K562 (cell line): ENCODE results near the gene MAN1B1. TPM values are rescaled to one million over a fixed set of nuclear protein-coding genes. Genes with fewer than 3 reads are reported as not detected.

Source experiments
- ATAC-seq: fragments of 200-7000 bp; cut with Tn5 transposase; 3 replicates; pipeline ENCODE4 v1.9.1; 2020; ENCODE audit warnings: moderate library complexity
- BruUV-seq: library from RNA; stranded (reverse); fragments of 400-500 nt; replicated peaks from 2 replicates; lab custom pipeline; 2021; lab: Mats Ljungman, UMichigan
- CTCF ChIA-PET: fragments of 300-600 bp; formaldehyde crosslinking; extraction: SDS; loops from one replicate; lab custom pipeline; 2021; ENCODE audit warnings: low intra/inter-chr PET ratio; lab: Yijun Ruan, JAX
- POLR2A ChIA-PET: fragments of 300-600, 350-650 bp; sonication (Branson Sonifier 250); formaldehyde crosslinking; extraction: SDS; loops from one replicate; lab custom pipeline; 2021; ENCODE audit warnings: antibody characterized with exemption, inconsistent platforms; lab: Yijun Ruan, JAX
- DNase-seq, 4 experiments: peaks; one replicate each; pipeline versions ENCODE4 v3.0.0 to v3.0.0-alpha.2; 2011 to 2018; ENCODE audit warnings: low spot score in 3 of 4, mixed read lengths in 3 of 4; ENCODE audit errors: extremely low read depth in 1 of 4
- FAIRE-seq: peaks from 2 replicates; lab custom pipeline; 2011; peaks lifted over from hg19 to GRCh38; lab: Jason Lieb, UNC
- H2AFZ ChIP-seq: 2 replicates; pipeline ENCODE4 v1.6.0; 2011; ENCODE audit warnings: low read depth, low read length, control low read depth, inconsistent platforms
- H3K27ac ChIP-seq: fragments of 200-600 bp; 3 replicates; pipeline ENCODE4 v1.8.0; 2011; ENCODE audit warnings: low read depth, mild to moderate bottlenecking, control low read depth, inconsistent platforms, low read length, moderate library complexity, mixed read lengths; ENCODE audit errors: extremely low read depth
- H3K27me3 ChIP-seq, 2 experiments: fragments of 300-600 bp in 1 of 2; 2 replicates in 1 of 2; 3 replicates in 1 of 2; pipeline versions ENCODE4 v1.6.0 to v1.8.0; 2011; ENCODE audit warnings: inconsistent platforms in 2 of 2, low read length in 2 of 2, mild to moderate bottlenecking in 1 of 2, mixed read lengths in 1 of 2, moderate library complexity in 1 of 2; ENCODE audit not compliant: control insufficient read depth in 2 of 2, insufficient read depth in 2 of 2
- H3K36me3 ChIP-seq: fragments of 300-600 bp; 3 replicates; pipeline ENCODE4 v1.8.0; 2011; ENCODE audit warnings: mild to moderate bottlenecking, low read length, inconsistent platforms; ENCODE audit not compliant: control insufficient read depth, insufficient read depth
- H3K4me1 ChIP-seq, 2 experiments: fragments of 200-600 bp in 1 of 2; replicated peaks in 1 of 2; 2 replicates in 1 of 2; 3 replicates in 1 of 2; pipeline versions ENCODE4 v1.5.1 to v1.8.0; 2011; ENCODE audit warnings: inconsistent platforms in 2 of 2, low read length in 2 of 2, mild to moderate bottlenecking in 1 of 2, mixed read lengths in 1 of 2, moderate library complexity in 1 of 2; ENCODE audit not compliant: control insufficient read depth in 2 of 2, insufficient read depth in 2 of 2
- H3K4me2 ChIP-seq: 2 replicates; pipeline ENCODE4 v1.6.1; 2011; ENCODE audit warnings: low read length, control low read depth, inconsistent platforms, mixed read lengths; ENCODE audit not compliant: insufficient read depth
- H3K4me3 ChIP-seq: fragments of 200-600 bp; sonication (generic), shearing (Covaris generic); 2 replicates; pipeline ENCODE4 v1.5.1; 2016; ENCODE audit warnings: control low read depth, inconsistent platforms
- H3K79me2 ChIP-seq: fragments of 200-600 bp; 3 replicates; pipeline ENCODE4 v1.8.0; 2011; ENCODE audit warnings: low read length, inconsistent platforms; ENCODE audit not compliant: control insufficient read depth, insufficient read depth
- H3K9ac ChIP-seq, 2 experiments: 2 replicates each; pipeline versions ENCODE4 v1.6.0 to v1.6.1; 2011; ENCODE audit warnings: low read depth in 2 of 2, low read length in 2 of 2, control low read depth in 1 of 2, inconsistent platforms in 1 of 2, mild to moderate bottlenecking in 1 of 2, mixed read lengths in 1 of 2; ENCODE audit not compliant: insufficient read depth in 1 of 2
- H3K9me1 ChIP-seq: one replicate; pipeline ENCODE4 v1.6.0; 2011; ENCODE audit warnings: inconsistent platforms, mild to moderate bottlenecking, low read length, moderate library complexity; ENCODE audit not compliant: control insufficient read depth, insufficient read depth
- H3K9me3 ChIP-seq: replicated peaks from 2 replicates; pipeline ENCODE4 v1.5.1; 2011; ENCODE audit warnings: low read depth, low read length, inconsistent platforms; ENCODE audit not compliant: control insufficient read depth, insufficient read depth
- H4K20me1 ChIP-seq: replicated peaks from 2 replicates; pipeline ENCODE4 v1.6.1; 2011; ENCODE audit warnings: low read length, inconsistent platforms, mixed read lengths; ENCODE audit not compliant: control insufficient read depth, insufficient read depth
- ELF2 ChIP-seq: fragments of 250-450 bp; sonication (Bioruptor Pico); IDR thresholded peaks from 2 replicates; pipeline ENCODE4 v1.5.0; 2021; ENCODE audit warnings: mild to moderate bottlenecking
- PYGO2 ChIP-seq: fragments of 450-650 bp; IDR thresholded peaks from 2 replicates; pipeline ENCODE4 v1.6.1; 2016; ENCODE audit warnings: mild to moderate bottlenecking, missing genetic modification characterization, moderate library complexity, missing compliant biosample characterization
- XRCC3 ChIP-seq: fragments of 450-650 bp; IDR thresholded peaks from 2 replicates; pipeline ENCODE4 v1.6.1; 2017; ENCODE audit warnings: mild to moderate bottlenecking, moderate library complexity
- ZNF695 ChIP-seq: fragments of 450-650 bp; formaldehyde crosslinking; IDR thresholded peaks from 2 replicates; pipeline ENCODE4 v1.4.0; 2020; ENCODE audit warnings: mild to moderate bottlenecking, moderate library complexity
- ZZZ3 ChIP-seq: fragments of 450-650 bp; IDR thresholded peaks from 2 replicates; pipeline ENCODE4 v1.6.1; 2016; ENCODE audit warnings: antibody characterized with exemption, mild to moderate bottlenecking, moderate library complexity
- WGBS: fragments of 100-300 bp; shearing (Covaris generic); methylation state at CpG from one replicate; pipeline ENCODE4 v1.1.6; 2016; ENCODE audit warnings: low coverage, mixed read lengths; ENCODE audit not compliant: insufficient coverage; ENCODE audit errors: missing lambda C conversion rate; 5-methylcytosine and 5-hydroxymethylcytosine counted together
- in situ Hi-C: fragments of 300-500 bp; cut with MboI; formaldehyde crosslinking; loops from 4 replicates; pipeline ENCODE4 v1.15.0; 2018; ENCODE audit warnings: inconsistent platforms, mixed read lengths
- intact Hi-C: fragments of 100-400 bp; cut with micrococcal nuclease; formaldehyde crosslinking; loops from 2 replicates; pipeline ENCODE4 v1.14.2; 2022
- polyA plus RNA-seq, 8 experiments: library from polyadenylated mRNA; depleted of rRNA in 4 of 8; stranded (reverse) in 5 of 8; unstranded in 3 of 8; fragments of >200 nt; fragmentation: Nextera tagmentation in 2 of 8; fragmentation: Illumina TruSeq in 1 of 8; extraction: Ambion mirVana in 2 of 8; extraction: Trizol in 1 of 8; gene quantifications; 2 replicates each; pipeline versions ENCODE4 v1.2.1 to v1.2.3, GENCODE V29; 2011 to 2014; ENCODE audit warnings: inconsistent platforms in 1 of 8, missing spikeins in 1 of 8
- total RNA-seq, 7 experiments: library from RNA; depleted of rRNA in 6 of 7; stranded (reverse); fragments of >200 nt in 6 of 7; fragmentation: Illumina TruSeq in 2 of 7; extraction: Trizol in 2 of 7; gene quantifications; 2 replicates each; pipeline versions ENCODE4 v1.2.1 to v1.2.3, GENCODE V29; 2011 to 2021; ENCODE audit warnings: low replicate concordance in 1 of 7
- TF ChIP-seq, protein P1 (sequence below), 3 experiments: IDR thresholded peaks in 2 of 3; conservative IDR thresholded peaks in 1 of 3; 2 replicates each; pipeline ENCODE4 v1.5.1; 2011 to 2012; ENCODE audit warnings: low read length in 3 of 3, mild to moderate bottlenecking in 3 of 3, control low read depth in 2 of 3, improper control_type of control experiment in 1 of 3, inconsistent platforms in 1 of 3, low read depth in 1 of 3, mixed read lengths in 1 of 3, moderate library complexity in 1 of 3; ENCODE audit not compliant: insufficient read depth in 2 of 3

The MAN1B1 gene
- total and polyA plus RNA-seq, 9 of the 15 experiments (the other 6 are each of a cell fraction or from before 2014, with no cell fraction given), result 0.55 to 36.6 (median 27.3) TPM

DNA sequence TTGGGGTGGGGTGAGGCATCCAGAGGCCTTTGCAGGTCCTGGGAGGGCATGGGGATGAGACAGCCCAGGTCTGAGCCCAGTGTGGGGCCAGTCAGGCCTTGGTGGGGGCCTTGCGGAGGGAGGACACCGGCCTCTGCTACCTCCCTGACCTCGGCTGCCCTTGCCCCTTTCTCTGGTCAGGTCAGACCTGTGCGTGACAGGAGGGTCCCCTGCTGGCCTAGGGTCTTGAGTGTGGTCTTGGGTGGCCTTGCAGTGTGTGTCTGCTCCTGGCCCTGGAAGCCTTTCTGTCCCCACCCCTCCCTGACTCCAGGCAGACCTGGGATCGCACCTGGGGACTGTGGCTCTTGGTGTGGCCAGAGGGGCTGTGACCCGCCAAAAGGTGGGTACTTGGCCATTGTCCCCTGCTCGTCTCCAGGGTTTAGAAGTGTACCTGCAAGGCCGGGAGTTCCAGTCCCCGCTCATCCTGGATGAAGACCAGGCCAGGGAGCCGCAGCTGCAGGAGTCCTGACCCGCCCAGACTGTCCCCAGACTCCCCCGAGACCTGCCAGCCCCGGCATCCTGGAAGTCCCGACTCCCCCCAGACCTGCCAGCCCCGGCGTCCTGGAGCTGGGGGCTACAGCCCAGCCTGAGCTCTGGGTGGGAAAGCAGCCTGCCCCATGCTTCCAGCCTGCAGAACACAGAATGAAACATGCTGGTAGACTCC lies 4.4 kb upstream of the MAN1B1 start:
- no peak for ATAC-seq
- H2AFZ ChIP-seq, result no peak overlapping the region
- no peak overlapping the region for H3K4me2 ChIP-seq

DNA sequence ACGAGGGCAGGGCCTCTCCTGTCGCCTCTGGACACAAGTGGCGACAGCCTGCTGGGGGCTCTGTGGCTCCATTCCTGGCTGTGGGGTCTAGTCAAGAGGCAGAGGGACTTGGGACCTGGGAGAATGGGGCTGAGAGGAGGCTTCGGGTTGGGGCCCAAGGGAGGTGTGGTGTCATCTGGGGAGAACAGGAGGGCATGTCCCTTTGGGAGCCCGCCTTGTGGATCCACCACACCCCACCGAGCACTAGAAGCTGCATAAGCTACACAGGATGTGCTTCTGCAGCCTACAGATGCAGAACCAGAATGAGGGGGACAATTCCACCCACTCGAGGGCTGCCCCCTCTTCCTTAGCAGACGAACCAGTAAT lies 3.9 kb upstream of the MAN1B1 start:
- peak overlapping the region; percentile 26 to 88; a peak in 3 of 4 replicates for H3K9ac ChIP-seq
- ChIA-PET POLR2A (interaction anchor here (0.9 to 2.6 kb wide), 4 partner anchors 13 to 158 kb away, joined by 3 to 14 read pairs (median 4); partner anchors contain the start of genes SAPCD2 and TUBB4B), CTCF (no interaction called here)
- H3K4me2 ChIP-seq, result no peak overlapping the region; the same call in 1 of the 2 replicates
- H2AFZ ChIP-seq, result no peak overlapping the region
- H3K9me1 ChIP-seq, result no peaks in the 10 kb centered on the region
- no peaks in the 10 kb centered on the region for H3K27me3 ChIP-seq
- TF ChIP-seq, protein P1, sequence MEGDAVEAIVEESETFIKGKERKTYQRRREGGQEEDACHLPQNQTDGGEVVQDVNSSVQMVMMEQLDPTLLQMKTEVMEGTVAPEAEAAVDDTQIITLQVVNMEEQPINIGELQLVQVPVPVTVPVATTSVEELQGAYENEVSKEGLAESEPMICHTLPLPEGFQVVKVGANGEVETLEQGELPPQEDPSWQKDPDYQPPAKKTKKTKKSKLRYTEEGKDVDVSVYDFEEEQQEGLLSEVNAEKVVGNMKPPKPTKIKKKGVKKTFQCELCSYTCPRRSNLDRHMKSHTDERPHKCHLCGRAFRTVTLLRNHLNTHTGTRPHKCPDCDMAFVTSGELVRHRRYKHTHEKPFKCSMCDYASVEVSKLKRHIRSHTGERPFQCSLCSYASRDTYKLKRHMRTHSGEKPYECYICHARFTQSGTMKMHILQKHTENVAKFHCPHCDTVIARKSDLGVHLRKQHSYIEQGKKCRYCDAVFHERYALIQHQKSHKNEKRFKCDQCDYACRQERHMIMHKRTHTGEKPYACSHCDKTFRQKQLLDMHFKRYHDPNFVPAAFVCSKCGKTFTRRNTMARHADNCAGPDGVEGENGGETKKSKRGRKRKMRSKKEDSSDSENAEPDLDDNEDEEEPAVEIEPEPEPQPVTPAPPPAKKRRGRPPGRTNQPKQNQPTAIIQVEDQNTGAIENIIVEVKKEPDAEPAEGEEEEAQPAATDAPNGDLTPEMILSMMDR (IDR thresholded peaks at IDR 0.05 in 2 of 3, conservative IDR thresholded peaks at IDR 0.05 in 1 of 3; ENCODE audit: insufficient read depth in 2 of 3, low read depth in 1 of 3, low read length in 3 of 3), result 0 out of 6 replicates have a peak, but pooled peaks of 1 of the 3 experiments have one; percentile 4
- TF ChIP-seq ELF2 (CRISPR knock-in tag), result no peak
- H3K27ac ChIP-seq, result peak overlapping the region; percentile 63; the same call in 1 of the 3 replicates
- H4K20me1 ChIP-seq, result no peaks in the 10 kb centered on the region
- peaks cover 27 to 85% of the 10 kb centered on the region in 2 experiments; a peak in 4 of 5 replicates for H3K4me1 ChIP-seq
- 65% methylated on average over 8 of the region's 8 CpGs for WGBS
- peaks cover 20% of the 10 kb centered on the region; the same call in 2 of the 3 replicates for H3K79me2 ChIP-seq
- in situ Hi-C loops (no loop called here), intact Hi-C loops (no loop called here)
- H3K36me3 ChIP-seq, result peaks cover 10% of the 10 kb centered on the region; the same call in 1 of the 3 replicates
- H3K9me3 ChIP-seq, result no peaks in the 10 kb centered on the region
- ATAC-seq, result no peak
- no TSS peak for BruUV-seq
- DNase-seq, result no peak
- no peak overlapping the region for H3K4me3 ChIP-seq
- no peak for FAIRE-seq

More for the DNA sequence above, 4.4 kb upstream of the MAN1B1 start:
- no peaks in the 10 kb centered on the region for H3K9me1 ChIP-seq
- WGBS, result 87% methylated on average over 10 of the region's 16 CpGs
- H3K9ac ChIP-seq, result peak overlapping the region in 1 of 2 experiments; percentile 88; a peak in 2 of 4 replicates
- H3K79me2 ChIP-seq, result peaks cover 15% of the 10 kb centered on the region; the same call in 2 of the 3 replicates
- BruUV-seq, result no TSS peak
- H4K20me1 ChIP-seq, result no peaks in the 10 kb centered on the region
- intact Hi-C loops, result no loop called here
- peaks cover 22 to 89% of the 10 kb centered on the region in 2 experiments; a peak in 4 of 5 replicates for H3K4me1 ChIP-seq
- peaks cover 10% of the 10 kb centered on the region; the same call in 1 of the 3 replicates for H3K36me3 ChIP-seq
- no peak for DNase-seq
- no peaks in the 10 kb centered on the region for H3K9me3 ChIP-seq
- H3K4me3 ChIP-seq, result no peak overlapping the region
- POLR2A ChIA-PET, result interaction anchor here (0.6 to 2.6 kb wide), 3 partner anchors 12 to 162 kb away, joined by 3 to 14 read pairs (median 3); partner anchors contain the start of gene SAPCD2
- H3K27ac ChIP-seq, result no peak overlapping the region
- CTCF ChIA-PET, result no interaction called here
- no peak for TF ChIP-seq XRCC3
- no peak for TF ChIP-seq ZZZ3
- no peak for TF ChIP-seq ZNF695 (CRISPR knock-in tag)
- TF ChIP-seq PYGO2 (tag), result no peak
- no peaks in the 10 kb centered on the region for H3K27me3 ChIP-seq
- FAIRE-seq, result no peak
- in situ Hi-C loops, result no loop called here
